Activated naive CD4-positive, alpha-beta T cell treated with anti-CD3 and anti-CD28 coated beads, Interleukin-2, amount 50 U/mL, for 16 hours (primary cell): Measurements from ENCODE around the gene IFNA17.
"Not testable (repeated sequence)": the region's sequence is repeated elsewhere in the genome, so short reads cannot be mapped to it uniquely, and the experiment has no call there.

Experiments used
- DNase-seq: peaks from one replicate; pipeline ENCODE4 v3.0.0-alpha.2; 2020

IFNA17 gene

GRCh38 chr9:21210311-21210710 is 17.7 kb downstream of the IFNA17 start:
- no peak for DNase-seq

- DNase-seq = not testable (repeated sequence)
Measured at GRCh38 chr9:21207043-21207442, 21.0 kb downstream of the IFNA17 start, which contains the start of gene IFNA10. Gene IFNA10 (minus strand): TSS chr9:21207143. CDS start chr9:21207097, 46 bp downstream.

GRCh38 chr9:21205204-21205603 is 22.8 kb downstream of the IFNA17 start:
- no peak for DNase-seq

GRCh38 chr9:21202105-21202504 is 25.9 kb downstream of the IFNA17 start, which contains the start of gene IFNA7:
Gene IFNA7 (minus strand): TSS chr9:21202205. CDS start chr9:21202165, 40 bp downstream.
- not testable (repeated sequence) for DNase-seq

GRCh38 chr9:21194867-21195776 is 32.9 kb downstream of the IFNA17 start:
- peak; percentile 26 for DNase-seq

- not testable (repeated sequence) for DNase-seq
Measured at GRCh38 chr9:21187487-21187886, 40.5 kb downstream of the IFNA17 start, which contains the start of gene IFNA4. Gene IFNA4 (minus strand): TSS chr9:21187587. CDS start chr9:21187531, 56 bp downstream.

- DNase-seq = not testable (repeated sequence)
Measured at GRCh38 chr9:21182810-21183736, 44.9 kb downstream of the IFNA17 start.
